Activated T-cell treated with anti-CD3 and anti-CD28 coated beads, Interleukin-2, amount 50 U/mL, for 48 hours (primary cell): ENCODE measurements around the gene IBTK.
"Not testable (repeated sequence)": the region's sequence is repeated elsewhere in the genome, so short reads cannot be mapped to it uniquely, and the experiment has no call there.

Experiments used
- DNase-seq, 2 experiments: peaks; one replicate each; pipeline ENCODE4 v3.0.0-alpha.2; 2020

The IBTK gene

DNA sequence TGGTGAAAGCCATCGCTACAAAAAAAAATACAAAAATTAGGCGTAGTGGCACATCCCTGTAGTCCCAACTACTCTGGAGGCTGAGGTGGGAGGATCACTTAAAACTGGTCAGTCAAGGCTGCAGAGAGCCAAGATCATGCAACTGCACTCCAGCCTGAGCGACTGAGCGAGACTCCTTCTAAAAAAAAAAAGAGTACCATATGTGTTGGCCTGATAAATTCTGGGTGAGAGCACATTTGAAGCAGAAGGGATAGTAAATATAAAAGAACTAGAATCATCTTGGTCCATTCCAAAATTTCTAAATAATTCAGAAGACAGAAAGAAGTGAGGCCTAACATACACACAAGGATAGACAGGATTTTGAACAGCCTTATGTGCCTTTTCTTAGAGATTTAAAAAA, 2.2 kb downstream of the IBTK start:
- DNase-seq = no peak

DNA sequence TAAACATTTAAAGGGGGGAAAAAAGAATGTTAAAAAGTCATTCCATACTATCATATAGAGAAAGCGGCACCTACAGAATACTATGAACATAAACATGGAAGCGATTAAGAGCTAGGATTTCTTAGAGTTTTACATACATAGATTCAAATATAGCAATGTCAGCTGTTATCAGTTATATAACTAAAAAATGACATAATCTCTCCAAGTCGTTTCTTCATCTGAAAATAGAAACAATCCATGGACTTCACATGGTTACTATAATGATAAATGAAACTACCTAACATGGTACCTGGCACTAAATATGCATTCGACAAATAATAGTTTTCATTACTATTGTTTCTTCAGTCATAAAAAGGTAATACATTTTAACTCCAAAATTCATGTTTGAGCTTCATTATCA, 3.7 kb downstream of the IBTK start:
- DNase-seq = no peak

DNA sequence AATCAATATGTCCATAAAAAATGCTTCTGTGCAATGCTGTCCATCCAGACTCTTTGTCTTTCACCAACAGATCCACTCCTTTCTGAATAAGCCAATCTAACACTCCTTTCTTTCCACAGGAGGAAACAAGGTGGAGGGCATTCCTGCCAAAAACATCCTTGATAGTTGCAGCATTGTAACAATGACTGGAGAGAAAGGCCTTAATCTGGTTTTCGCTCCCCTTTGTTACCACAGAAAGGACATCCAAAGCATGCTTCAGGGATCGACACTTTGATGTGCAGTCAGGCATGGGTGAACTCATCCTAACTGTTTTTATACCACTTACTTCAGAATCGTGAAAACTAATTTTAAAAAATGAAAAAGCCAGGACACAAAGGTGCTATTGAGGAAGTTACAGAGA, 7.4 kb downstream of the IBTK start:
- DNase-seq = no peak

DNA sequence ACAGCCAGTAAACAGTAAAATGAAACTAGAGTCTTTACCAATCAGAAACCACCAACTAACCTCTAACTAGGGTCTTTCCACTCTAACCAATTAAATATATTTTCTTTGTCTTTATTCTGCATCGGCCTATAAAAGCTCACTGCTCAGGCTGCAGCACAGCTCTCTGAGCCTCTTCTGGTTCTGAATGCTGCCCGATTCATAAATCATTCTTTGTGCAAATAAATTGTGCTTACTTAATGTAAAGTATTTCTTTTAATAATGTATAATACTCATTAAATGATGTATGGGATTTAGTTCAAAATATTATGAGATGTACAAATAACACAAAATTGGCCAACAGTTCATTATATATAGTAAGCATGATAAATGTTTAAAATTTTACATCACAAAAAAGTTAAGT, 7.9 kb downstream of the IBTK start:
- no peak for DNase-seq

DNA sequence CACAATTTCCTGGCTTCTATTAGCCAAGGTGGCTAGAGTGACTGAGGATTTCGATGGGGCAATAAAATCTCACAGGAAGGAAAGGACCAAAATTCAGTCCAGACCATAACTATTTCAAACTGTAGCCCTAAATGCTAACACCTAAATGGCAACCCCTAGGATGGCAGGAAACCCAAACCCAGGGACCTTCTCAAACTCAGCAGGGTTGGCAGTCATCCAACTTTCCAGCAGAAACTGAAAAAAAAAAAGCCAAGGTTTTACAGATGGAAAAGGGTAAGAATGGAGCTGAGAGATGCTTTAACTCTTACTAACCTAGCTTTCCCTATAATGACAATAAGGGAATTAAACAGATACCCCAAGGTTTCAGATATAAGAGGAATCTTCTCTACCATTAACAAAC, 10.5 kb downstream of the IBTK start:
- DNase-seq = no peak

DNA sequence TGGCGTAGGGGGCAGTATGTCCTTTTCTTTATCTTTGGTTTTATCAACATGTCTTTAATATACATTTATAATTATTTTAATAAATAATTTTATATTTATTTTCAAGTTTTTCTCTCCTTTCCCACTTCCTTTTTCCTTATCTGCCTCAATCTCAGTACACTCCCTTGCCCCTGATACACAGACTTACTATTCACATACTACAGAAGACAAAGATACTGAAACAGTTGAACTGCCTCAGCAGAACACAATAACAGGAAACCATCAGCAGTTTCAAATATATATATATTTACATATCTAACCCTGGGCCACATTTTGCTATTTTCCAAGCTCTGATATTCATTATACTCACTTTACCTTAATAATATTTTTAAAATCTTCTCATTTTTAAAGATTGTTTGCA, 19.8 kb downstream of the IBTK start:
- DNase-seq = no peak

DNA sequence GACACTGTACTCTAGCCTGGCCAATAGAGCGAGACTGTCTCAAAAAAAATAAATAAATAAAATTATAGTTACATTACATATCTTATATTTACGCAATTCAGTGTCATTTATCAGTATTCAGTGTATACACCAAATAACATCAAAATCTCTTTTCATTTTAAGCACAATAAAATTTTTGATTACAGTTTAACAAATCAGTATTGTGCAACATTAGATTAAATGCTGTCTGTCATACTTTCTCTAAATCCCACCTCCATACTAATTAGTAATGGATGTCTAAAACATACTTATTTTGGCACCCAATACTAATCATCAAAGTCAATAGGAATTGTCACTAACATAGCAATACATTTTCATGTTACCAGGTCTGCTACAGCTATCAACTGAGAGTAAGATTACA, 27.4 kb downstream of the IBTK start:
- no peak for DNase-seq

DNA sequence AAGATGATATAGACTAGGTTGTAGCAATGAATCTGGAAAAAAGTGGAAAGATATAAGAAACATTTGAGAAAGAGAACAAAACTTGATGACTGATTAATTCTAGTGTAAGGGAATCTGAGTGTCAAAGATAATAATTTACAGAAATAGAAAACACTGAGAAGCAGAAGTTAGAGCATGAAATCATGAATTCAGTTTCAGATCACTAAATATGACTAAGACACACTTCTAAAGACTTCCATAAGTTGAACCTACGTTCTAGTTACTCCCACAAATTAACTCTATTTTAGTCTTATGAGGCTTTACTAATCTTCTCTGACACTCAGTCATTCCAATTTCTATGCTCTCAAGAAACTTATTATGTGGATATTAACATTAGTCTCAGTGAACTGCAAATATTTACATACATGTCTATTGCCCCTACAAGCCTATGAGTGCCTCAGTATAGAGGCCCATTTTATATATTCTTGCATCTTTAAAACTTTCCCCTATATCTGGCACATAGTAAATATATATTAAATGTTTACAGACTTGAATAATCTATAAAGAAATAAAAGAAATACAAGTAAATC, 30.4 kb downstream of the IBTK start:
- no peak for DNase-seq

DNA sequence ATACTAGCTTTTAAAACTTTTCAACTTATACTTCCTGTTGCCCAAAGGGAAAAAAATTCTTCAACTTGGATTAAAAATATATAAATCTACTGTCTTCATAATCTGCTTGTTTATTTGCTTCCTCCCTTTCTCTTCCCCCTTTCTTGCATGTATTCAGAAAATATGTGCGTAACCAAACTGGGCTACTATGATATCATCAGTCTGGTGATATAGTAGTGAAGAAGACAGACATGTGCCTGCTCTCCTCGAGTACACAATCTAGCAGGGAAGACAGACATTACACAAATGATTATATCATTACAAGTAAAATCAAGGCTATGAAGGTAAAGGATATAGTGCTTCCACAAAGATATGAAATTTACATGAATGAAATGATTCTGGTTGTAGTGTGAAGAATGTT, 31.0 kb downstream of the IBTK start:
- DNase-seq = no peak

DNA sequence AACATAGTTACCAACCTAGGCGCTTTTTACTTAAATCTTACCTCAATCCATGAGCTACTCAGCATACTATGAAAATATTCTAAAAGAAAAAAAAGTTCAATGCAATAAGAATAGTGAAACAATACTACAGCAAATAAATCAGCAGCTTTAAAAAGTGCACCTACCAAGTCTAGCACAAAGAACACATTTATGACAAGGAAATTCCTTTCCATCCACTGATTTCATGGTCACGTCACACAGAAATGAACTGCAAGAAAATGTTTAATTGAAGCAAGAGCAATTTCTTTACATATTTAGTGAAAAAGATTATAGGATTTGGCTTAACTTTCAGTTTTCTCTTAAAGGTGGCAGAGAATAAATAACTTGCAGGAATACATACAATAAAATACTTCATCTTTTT, 36.2 kb downstream of the IBTK start:
- DNase-seq = no peak

DNA sequence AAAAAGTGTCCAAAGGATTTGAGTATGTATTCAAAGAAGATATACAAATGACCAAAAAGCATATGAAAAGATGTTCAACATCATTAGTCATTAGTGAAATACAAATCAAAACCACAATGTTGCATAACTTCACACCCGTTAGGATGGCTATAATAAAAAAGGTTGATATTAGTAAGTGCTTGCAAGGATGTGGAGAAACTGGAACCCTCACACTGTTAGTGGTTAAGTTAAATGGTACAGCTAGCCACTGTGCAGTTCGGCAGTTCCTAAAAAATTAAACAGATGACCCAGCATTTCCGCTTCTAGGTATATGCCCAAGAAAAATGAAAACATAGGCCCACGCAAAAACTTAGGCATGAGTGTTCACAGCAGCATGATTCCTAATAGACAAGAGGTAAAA, 38.6 kb downstream of the IBTK start:
- no peak for DNase-seq

DNA sequence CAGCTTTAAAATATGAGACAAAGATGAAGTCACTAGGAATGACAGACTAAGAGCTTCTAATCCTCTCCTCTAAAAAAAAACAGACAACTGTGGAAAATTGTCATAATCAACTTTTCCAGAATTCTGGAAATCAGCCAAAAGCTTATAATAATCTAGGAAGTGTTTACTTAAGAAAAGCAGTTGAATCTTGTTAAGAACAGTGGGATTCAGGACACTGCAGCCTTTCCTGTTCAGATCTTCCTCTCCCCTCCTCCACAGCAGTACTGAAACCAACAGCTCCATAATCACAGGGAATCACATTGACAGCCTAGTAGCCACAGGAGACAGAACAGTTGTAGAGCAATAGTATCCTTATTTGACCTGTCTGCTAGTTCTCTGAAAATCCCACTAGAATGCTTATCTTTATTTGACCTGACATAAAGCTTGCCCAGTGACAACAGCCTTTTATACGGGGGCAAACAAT, 41.6 kb downstream of the IBTK start:
- DNase-seq = no peak

DNA sequence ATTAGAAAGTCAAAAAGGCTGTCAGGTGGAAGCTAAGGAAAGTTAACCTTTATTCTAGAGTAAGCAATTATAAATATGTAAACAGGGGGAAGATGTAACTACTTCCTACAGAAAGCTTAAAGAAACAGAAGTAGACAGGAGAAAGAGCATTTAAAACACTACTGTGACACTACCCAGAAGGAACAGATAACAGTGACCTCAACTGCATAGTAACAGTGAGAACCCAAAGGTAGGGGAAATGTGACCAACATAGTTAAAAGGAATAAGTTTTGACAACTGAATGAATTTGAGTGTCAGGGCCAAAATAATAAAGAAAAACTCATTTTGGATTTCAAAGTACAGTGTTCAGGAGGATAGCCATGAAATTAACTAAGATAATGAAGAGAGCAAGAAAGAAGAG, 43.5 kb downstream of the IBTK start:
- DNase-seq = no peak

DNA sequence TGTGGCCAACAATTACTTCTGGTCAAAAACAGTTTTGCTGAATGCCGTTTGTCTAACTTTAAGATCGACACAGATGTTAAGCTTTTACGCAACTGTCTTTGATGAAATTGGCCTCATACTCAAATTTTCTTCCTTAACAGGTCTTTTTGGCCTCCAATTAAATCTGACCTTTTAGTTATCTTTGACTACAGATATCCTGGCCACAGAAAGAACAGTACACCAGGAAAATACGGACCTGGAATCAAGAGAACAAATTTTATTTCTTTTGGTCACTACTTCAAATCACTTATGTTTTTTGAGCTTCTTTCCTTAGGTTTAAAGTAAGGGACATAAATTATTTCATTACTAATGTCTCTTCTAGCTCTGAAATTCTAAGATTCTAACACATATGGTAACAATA, 49.8 kb downstream of the IBTK start:
- DNase-seq = no peak

DNA sequence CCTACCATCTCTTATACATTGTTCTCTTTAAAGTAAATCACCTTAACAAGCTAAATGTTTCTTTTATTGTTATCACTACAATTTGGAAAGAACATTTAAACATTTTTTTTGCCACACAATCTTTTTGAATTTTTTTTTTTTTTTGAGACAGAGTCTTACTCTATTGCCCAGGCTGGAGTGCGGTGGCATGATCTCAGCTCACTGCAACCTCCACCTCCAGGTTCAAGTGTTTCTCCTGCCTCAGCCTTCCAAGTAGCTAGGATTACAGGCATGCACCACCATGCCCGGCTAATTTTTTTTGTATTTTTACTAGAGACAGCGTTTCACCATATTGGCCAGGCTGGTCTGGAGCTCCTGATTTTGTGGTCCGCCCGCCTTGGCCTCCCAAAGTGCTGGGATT, 50.3 kb downstream of the IBTK start:
- not testable (repeated sequence) for DNase-seq

DNA sequence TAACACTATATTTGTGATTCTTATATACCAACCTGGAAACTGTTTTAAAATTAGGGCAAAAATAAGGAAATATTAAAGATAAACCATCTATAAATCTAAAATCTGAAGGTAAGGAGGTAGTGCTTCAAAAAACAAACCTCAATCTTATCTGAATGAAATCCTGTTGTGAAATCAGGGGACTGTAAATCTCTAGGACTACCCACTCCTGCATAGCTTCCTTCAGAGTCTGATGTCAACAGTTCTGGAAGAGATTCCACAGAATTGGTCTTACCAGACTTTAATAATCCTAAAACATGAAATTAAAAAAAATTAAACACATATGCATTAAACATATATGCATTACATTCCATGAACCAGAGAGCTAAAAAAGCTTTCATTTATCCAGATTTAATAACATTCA, 51.4 kb downstream of the IBTK start:
- no peak for DNase-seq

DNA sequence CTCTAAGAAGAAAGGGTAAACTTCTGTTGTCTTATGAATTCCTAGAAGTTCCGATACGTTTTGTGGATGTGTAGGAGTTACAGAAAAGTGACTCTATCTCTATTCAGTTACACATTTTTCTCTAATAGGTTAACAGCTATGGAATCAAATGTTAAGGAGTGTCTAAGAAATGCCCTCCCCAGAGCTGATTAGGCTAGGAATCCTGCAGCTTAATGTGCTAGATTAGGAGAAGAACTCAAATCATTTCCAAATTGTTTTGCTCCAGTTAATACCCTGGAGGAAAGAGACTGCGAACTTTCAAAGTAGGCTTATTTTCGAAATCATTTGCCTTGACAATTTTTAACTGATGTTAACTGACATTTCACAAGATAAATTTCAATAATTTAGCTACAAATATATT, 51.9 kb downstream of the IBTK start:
- no peak for DNase-seq

DNA sequence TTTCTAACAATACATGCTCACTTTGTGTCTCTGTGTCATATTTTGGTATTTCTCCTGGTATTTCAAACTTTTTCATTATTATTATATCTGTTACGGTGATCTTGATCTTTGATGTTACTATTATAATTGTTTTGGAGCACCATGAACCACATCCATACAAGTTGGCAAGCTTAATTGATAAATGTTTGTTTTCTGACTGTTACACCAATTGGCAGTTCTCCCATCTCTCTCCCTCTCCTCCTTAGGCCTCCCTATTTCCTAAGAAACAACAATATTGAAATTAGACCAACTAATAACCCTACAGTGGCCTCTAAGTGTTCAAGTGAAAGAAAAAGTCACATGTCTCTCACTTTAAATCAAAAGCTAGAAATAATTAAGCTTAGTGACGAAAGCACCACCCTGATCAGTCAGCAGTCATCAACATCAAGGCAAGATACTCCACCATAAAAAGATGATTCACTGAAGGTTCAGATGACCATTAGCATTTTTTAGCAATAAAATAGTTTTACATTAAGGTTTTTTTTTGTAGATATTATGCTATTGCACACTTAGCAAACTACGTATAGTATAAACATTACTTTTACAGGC, 61.5 kb downstream of the IBTK start:
- no peak for DNase-seq

DNA sequence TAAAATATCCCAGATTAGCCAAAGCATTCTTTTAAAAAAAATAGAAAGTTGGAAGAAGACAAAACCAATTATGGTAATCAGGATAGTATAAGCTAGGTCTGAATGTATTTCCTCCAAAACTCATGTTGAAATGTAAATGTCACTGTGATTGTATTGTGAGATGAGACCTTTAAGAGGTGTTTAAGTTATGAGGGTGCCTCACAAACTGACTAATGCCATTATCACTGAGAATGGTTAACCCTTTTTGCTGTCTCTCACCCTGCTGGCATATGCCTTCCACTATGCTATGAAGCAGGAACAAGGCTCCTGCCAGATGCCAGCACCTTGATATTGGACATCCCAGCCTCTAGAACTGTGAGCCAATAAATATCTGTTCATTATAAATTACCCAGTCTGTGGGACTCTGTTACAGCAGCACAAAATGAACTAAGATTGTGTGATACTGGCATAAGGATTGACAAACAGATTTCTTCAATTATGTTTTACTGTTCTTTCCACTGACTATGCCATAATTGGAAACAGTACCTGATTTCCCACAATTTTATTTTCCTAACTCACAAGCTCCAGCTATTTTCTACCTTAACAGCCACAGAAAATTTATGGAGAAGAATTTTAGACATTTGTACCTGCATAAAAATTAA, 63.8 kb downstream of the IBTK start:
- no peak for DNase-seq

DNA sequence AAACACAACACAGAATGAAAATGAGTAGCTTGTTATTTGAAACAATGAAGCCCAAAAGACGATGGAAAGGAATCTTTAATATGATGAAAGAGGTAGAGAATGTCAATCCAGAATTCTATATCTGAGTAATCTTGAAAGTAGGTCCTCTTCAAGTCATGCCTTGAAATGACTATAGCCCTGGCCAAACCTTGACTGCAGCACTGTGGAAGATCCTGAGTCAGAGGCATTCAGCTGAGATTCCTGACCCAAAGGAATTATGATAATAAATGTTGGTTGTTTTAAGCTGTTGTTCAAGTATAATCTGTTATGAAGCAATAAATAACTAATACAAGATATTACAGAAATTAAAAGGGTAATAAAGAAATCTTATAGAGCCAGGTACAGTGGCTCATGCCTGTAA, 64.8 kb downstream of the IBTK start:
- no peak for DNase-seq

DNA sequence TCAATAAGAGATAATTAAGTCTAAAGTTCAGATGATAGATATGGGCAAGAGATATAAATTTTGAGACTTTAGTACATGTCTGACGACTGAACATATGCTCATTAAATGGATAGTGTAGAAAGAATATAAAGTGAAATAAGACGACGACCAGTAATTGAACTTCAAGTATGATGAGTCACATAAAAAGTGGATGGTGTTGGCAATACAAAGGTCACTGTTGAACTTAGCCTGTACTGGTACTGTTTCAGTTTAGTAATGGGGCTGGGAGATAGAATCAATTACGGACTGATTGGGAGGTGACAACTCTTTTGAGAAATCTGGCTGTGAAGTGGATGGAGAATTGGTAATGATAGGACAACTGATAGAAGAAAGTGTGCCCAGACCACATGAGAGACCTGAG, 68.1 kb downstream of the IBTK start:
- no peak for DNase-seq

DNA sequence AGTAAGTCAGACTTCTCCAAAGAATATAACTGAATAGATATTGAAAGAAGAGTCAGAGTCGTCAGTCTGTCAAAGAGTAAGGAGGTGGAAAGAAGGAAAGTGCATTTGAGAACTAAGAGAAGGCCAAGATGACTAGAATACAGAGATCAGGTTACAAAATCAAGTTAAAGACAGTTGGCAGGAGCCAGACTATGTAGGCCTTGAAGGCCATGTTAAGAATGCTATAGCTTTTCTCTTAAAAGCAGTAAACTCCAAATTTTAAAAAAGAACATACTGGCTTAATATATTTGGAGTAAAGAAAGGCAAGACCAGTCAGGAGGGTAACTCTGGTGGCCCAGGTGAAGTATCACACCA, 68.8 kb downstream of the IBTK start:
- no peak for DNase-seq

DNA sequence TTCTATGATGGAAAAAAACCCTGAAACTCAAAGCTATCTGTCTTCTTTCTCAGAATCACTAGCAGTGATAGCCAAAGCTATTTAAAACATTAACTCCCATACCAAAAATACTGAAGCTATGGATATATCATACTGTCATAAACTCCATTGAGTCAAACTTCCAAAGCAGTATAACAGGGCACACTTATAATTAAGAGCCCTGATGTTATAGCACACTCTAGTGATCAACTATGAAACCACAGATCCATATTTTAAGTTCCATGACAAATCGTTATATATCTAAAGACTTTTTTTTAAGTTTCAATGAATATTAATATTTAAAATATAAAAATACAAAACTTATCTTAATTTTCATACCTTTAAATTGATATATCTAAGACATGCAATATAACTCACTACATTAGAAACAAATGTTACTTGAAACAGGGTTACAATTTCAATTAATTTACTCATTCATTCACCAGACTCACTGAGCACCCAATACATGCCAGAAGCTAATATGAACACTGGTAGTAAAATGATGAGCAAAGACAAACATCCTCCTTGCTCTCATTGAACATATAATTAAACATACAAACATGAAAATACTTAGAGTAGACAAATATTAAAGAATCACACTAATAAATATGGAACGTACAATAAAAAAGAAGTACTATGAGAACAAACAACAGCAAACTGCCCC, 69.3 kb downstream of the IBTK start:
- DNase-seq = no peak

DNA sequence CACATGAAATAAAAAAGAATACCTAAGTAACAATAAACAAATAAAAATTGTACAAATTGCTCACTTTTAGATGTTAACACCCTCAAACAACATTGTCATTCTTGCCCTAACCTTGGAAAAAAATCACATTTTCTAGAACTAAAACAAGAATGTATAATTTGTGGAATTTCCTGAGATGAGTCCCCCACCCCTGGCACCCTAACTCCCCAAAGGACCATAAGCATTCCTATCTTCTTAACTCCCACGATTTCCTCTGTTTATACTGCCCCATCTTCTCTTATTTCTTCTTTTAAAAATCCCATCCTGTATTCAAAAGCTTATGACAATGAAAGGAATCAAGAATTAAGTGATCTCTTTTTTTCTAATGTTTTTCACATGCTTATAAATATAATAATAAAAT, 70.9 kb downstream of the IBTK start:
- DNase-seq = no peak

DNA sequence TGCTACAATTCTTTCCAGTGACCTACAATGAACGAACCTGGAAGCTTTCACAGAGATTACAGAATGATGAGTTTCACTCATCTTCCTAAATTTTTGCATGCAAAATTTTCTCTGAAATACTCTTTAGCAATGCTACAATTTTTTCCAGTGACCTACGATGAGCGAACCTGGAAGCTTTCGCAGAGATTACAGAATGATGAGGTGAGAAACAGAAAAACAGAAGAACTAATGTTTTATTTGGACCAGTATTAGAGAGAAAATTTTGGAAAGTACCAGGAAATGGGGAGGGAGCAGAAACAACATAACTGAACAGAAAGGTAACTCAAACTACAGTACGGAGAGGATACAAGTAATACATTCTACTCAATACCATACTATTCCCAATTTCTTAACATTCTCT, 75.0 kb downstream of the IBTK start:
- no peak for DNase-seq
